HG03103 (cell line): ENCODE results near the gene ZNF469.

ENCODE experiments used
- ATAC-seq: cut with Tn5 transposase; IDR thresholded peaks from one replicate; pipeline ENCODE4 v1.9.1; 2021; ENCODE audit warnings: low read depth; ENCODE audit not compliant: unreplicated experiment

The ZNF469 gene

DNA sequence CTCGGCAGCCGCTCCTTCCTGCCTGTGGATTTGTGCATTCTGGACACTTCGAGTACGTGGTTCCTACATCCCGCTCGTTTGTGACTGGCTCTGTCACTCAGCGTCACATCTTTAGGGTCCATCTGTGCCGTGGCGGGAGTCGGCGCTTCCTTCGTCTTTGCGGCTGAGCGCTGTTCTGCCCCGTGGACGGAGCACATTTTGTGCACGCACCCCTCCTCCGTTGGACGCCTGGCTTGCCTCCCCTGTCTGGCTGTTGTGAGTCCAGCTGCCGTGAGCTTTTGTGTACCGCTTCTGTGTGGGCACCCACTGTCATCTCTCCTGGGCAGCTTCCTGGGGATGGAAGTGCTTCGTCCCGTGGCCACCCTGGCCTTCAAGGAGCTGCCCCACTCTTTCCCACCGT is 6.4 kb downstream of the ZNF469 start:
- no peak for ATAC-seq

GRCh38 chr16:88389621-88390160 is 6.9 kb downstream of the ZNF469 start:
- ATAC-seq: no peak

- ATAC-seq: no peak
Observed at GRCh38 chr16:88390265-88390664, 7.5 kb downstream of the ZNF469 start.

- no peak for ATAC-seq
Observed at GRCh38 chr16:88390735-88391134, 8.0 kb downstream of the ZNF469 start.

- ATAC-seq: no peak
Observed at GRCh38 chr16:88391144-88391850, 8.5 kb downstream of the ZNF469 start.

DNA sequence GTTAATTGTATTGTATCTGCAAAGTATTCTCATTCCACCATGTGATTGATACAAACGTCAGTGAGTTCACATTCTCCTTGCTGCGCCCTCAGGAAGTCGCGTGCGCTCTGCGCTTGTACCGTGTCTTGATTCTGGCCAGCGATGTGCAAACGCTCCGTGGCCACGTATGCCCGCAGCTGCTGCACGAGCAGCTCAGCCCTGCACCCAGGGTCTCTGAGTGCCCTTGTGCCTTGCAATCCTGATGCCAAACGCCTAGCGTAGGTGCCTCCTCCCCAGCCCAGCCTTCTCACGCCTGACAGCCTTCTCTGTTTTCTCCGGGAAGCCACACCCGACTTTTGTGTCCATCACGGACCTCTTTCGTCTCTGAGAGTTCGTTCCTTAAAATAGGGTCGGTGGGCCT is 9.4 kb downstream of the ZNF469 start:
- no peak for ATAC-seq

GRCh38 chr16:88392616-88393015 is 9.9 kb downstream of the ZNF469 start:
- ATAC-seq: no peak

DNA sequence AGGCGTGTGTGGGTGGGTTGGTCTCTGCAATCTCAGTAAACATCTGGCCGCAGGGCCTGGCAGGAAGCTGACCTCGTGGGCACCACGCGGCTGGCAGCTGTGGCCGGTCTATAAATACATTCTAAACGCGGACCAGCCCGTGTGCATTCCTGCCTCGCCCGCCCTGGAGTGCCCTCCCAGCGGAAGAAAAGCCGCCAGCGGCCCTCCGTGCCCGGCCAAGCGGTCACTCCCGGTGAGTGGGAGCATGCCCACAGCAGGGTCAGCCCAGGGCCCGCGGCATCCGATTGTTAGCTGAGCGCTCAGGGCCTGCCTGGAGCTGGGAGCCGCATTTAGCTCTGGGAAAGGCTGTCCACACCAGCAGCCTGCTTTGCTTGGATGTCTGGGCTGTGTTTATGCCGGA is 10.3 kb downstream of the ZNF469 start:
- ATAC-seq: no peak

GRCh38 chr16:88393571-88393970 is 10.8 kb downstream of the ZNF469 start:
- ATAC-seq: no peak

DNA sequence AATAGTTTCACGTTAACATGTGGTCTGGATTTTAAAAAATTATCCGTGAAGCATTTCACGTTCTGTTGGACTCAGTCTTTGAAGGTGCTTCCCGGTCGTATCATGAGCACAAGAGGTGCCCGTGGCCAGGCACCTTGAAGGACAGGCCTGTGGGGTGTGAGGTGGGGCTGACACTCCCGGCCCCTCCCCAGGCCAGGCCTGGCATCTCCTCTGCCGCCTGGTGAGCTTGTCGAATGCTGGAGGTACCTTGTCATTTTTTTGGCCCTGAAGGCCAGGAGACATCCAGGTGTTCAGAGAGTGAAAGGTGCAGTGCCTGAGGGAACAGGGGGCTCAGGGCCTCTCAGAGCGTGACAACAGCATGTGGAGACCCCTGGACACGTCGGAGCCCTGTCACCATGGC is 11.7 kb downstream of the ZNF469 start:
- no peak for ATAC-seq

DNA sequence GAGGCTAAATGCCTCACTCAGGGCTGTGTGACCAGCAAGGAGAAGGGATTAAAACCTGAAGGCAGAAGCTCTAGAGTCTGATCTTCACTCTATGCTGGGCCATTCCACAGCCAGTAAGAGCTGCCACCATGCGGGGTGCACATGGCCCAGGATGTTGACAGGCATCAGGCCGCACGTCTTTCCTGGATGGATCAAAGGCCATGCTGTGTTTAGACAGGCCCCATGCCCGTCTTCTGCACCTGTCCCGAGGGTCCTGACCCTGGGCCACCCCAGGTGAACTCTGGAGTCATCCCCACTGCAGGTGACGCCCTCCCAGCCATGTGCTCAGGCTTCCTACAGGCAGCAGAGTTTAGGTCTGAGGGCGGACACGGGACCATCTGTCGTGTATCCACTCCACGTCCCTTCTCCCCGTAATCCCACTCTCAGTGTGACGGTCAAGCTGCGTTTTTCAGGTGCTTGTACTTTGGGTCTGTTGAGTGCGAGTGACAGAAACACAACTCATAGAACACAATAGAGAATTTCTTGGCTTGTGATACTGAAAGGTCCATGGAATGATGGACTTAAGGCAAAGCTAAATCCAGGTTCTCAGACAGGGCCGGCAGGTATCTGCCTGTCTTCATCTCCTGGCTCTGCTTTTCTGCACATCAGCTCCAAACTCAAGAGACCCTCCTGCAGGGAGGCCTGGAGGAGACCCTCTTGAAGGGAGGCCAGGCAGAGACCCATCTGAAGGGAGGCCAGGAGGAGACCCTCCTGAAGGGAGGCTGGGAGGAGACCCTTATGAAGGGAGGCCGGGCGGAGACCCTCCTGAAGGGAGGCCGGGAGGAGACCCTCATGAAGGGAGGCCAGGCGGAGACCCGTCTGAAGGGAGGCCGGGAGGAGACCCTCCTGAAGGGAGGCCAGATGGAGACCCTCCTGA is 13.2 kb downstream of the ZNF469 start:
- ATAC-seq: no peak

DNA sequence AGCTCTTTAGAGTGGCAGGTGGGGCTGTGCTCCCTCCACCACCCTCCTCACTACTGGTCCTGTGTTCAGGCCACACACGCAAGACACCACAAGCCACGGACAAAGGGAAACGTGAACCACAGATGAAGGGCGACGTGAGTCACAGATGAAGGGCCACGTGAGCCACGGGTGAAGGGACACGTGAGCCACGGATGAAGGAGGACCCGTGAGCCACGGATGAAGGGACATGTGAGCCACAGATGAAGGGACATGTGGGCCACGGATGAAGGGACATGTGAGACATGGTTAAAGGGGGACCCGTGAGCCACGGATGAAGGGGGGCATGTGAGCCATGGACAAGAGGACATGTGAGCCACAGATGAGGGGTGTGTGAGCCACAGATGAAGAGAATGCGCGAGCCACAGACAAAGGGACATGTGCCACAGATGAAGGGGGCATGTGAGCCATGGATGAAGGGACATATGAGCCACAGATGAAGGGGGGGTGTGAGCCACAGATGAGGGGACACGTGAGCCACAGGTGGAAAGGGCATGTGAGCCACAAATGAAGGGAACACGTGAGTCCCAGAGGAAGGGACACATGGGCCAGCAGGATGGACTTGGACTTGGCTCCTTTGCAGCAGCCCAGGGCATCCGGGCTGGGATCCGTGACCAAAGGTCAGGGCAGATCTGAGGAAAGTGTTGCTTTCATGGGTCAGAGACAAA is 15.6 kb downstream of the ZNF469 start:
- no peak for ATAC-seq

DNA sequence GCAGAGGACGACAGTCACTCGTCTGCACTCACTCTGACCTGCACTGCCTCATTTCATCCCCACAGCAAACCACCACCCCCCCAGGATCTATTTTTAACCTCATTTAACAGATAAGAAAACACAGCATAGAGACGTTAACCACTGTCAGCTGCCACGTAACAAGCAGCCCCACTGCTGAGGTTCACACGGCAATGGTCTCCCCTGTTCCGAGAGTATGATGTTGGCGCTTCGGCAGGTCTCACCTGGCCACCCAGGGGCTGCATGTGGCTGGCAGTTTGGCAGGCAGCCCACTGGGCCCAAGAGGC is 16.1 kb downstream of the ZNF469 start:
- no peak for ATAC-seq

GRCh38 chr16:88400186-88400585 is 17.4 kb downstream of the ZNF469 start:
- no peak for ATAC-seq

GRCh38 chr16:88401604-88402246 is 19.0 kb downstream of the ZNF469 start:
- no peak for ATAC-seq

- ATAC-seq: no peak
Observed at GRCh38 chr16:88402551-88403240, 19.9 kb downstream of the ZNF469 start.

DNA sequence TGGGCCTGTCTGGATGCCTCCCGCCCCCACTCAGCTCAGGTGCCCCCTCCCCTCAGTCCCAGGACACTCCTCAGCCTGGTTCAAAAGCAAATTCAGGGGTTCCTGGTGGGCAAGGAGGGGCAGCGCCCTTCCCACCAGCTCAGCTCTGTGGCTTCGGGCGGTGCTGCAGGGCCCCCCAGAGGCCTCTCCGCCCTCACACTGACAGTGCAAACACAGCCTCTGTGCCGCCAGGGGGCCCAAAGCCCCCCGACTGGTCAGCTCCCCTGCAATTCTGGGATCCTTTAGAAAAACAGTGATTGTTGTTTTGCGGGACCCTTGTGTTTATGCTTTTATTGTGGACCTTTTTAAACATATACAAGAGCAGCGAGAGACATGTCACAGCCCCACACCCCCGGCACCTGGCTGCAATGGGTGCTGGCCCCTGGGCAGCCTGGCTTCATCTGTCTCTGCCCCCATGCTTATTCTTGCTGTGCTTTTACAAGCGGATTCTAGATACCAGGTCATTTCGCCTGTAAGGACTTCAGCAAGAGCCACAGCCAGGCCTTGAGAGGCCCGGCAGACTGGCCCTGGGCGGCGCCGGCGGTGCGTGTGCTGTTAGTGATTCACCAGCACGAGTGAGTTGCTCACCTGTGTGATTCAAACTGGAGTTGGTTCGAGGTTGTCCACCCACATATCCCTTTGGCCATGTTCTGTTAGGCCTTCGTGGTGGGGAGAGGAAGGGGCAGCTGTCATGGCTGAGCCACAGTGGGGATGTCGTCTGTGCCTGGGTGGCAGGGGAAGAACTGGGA is 21.2 kb downstream of the ZNF469 start:
- ATAC-seq: no peak

DNA sequence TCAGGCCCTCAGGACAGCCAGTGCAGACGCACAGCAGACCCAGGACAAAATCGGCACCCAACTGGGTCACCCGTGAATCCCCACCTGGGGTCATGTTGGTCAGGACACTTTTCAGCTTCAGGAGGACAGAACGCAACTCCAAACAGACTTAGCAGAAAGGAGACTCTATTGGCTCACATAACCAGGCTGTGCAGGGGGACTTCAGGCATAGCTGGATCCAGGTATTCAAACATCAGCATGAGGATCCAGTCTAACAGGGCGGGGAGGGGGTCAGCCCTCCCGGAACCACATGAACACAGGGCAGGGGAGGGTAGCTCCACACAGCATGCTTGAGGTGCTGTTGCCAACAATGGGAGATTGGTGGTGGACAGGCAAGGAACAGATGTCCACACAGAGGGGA is 22.0 kb downstream of the ZNF469 start:
- no peak for ATAC-seq
